Calu3 (cell line): ENCODE results near the gene KHNYN. TPM values are rescaled to one million over a fixed set of nuclear protein-coding genes. Genes with fewer than 3 reads are reported as not detected.

ENCODE experiments used
- BruUV-seq: library from RNA; stranded (reverse); fragments of 400-500 nt; replicated peaks from 2 replicates; lab custom pipeline; 2021; lab: Mats Ljungman, UMichigan
- CTCF ChIA-PET: fragments of 300-600 bp; sonication (Branson Sonifier 250); formaldehyde crosslinking; loops from one replicate; lab custom pipeline; 2022; ENCODE audit warnings: antibody characterized with exemption; lab: Charles Lee
- DNase-seq: peaks from one replicate; pipeline ENCODE4 v3.0.0; 2022
- H3K27ac Mint-ChIP-seq: one replicate; pipeline ENCODE4 v1.8.0; 2022; ENCODE audit warnings: mixed read lengths; ENCODE audit not compliant: unreplicated experiment
- H3K27me3 Mint-ChIP-seq: one replicate; pipeline ENCODE4 v1.8.0; 2022; ENCODE audit warnings: mixed read lengths; ENCODE audit not compliant: unreplicated experiment
- H3K36me3 Mint-ChIP-seq: one replicate; pipeline ENCODE4 v1.8.0; 2022; ENCODE audit warnings: mild to moderate bottlenecking, moderate library complexity, mixed read lengths; ENCODE audit not compliant: insufficient read depth, unreplicated experiment
- H3K4me1 Mint-ChIP-seq: one replicate; pipeline ENCODE4 v1.8.0; 2022; ENCODE audit warnings: mild to moderate bottlenecking, low read depth, mixed read lengths; ENCODE audit not compliant: unreplicated experiment
- H3K4me3 Mint-ChIP-seq: one replicate; pipeline ENCODE4 v1.8.0; 2022; ENCODE audit warnings: mild to moderate bottlenecking, low read depth, moderate library complexity, mixed read lengths; ENCODE audit not compliant: unreplicated experiment
- H3K9me3 Mint-ChIP-seq: one replicate; pipeline ENCODE4 v1.8.0; 2022; ENCODE audit warnings: low read depth, mixed read lengths; ENCODE audit not compliant: unreplicated experiment
- intact Hi-C: fragments of 100-400 bp; cut with micrococcal nuclease; formaldehyde crosslinking; loops from one replicate; pipeline ENCODE4 v1.10.0; 2022; ENCODE audit not compliant: unreplicated experiment
- total RNA-seq: library from RNA; stranded (reverse); gene quantifications from 2 replicates; pipeline ENCODE4 v1.2.3, GENCODE V29; 2022
- TF ChIP-seq, protein P1 (sequence below): fragments of 200-600 bp; IDR thresholded peaks from one replicate; pipeline ENCODE4 v1.8.0; 2022; ENCODE audit warnings: antibody characterized with exemption; ENCODE audit not compliant: unreplicated experiment

Gene KHNYN
- total RNA-seq, 1 experiment from 2014 or later = 47.6 TPM

- no TSS peak for BruUV-seq
- CTCF ChIA-PET = interaction anchor here (0.6 kb wide), 1 partner anchor 158 kb away, joined by 4 read pairs; no protein-coding TSS in a partner anchor
- intact Hi-C loops = no loop called here
- Mint-ChIP-seq H3K36me3 (no peaks in the 10 kb centered on the region), H3K9me3 (no peaks in the 10 kb centered on the region), H3K27ac (no peak overlapping the region), H3K4me1 (peaks cover 11% of the 10 kb centered on the region), H3K27me3 (no peaks in the 10 kb centered on the region), H3K4me3 (no peak overlapping the region)
- DNase-seq = no peak
- TF ChIP-seq, protein P1, sequence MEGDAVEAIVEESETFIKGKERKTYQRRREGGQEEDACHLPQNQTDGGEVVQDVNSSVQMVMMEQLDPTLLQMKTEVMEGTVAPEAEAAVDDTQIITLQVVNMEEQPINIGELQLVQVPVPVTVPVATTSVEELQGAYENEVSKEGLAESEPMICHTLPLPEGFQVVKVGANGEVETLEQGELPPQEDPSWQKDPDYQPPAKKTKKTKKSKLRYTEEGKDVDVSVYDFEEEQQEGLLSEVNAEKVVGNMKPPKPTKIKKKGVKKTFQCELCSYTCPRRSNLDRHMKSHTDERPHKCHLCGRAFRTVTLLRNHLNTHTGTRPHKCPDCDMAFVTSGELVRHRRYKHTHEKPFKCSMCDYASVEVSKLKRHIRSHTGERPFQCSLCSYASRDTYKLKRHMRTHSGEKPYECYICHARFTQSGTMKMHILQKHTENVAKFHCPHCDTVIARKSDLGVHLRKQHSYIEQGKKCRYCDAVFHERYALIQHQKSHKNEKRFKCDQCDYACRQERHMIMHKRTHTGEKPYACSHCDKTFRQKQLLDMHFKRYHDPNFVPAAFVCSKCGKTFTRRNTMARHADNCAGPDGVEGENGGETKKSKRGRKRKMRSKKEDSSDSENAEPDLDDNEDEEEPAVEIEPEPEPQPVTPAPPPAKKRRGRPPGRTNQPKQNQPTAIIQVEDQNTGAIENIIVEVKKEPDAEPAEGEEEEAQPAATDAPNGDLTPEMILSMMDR = no peak
These were observed 14.9 kb upstream of the KHNYN start for GRCh38 chr14:24414732-24415420.

DNA sequence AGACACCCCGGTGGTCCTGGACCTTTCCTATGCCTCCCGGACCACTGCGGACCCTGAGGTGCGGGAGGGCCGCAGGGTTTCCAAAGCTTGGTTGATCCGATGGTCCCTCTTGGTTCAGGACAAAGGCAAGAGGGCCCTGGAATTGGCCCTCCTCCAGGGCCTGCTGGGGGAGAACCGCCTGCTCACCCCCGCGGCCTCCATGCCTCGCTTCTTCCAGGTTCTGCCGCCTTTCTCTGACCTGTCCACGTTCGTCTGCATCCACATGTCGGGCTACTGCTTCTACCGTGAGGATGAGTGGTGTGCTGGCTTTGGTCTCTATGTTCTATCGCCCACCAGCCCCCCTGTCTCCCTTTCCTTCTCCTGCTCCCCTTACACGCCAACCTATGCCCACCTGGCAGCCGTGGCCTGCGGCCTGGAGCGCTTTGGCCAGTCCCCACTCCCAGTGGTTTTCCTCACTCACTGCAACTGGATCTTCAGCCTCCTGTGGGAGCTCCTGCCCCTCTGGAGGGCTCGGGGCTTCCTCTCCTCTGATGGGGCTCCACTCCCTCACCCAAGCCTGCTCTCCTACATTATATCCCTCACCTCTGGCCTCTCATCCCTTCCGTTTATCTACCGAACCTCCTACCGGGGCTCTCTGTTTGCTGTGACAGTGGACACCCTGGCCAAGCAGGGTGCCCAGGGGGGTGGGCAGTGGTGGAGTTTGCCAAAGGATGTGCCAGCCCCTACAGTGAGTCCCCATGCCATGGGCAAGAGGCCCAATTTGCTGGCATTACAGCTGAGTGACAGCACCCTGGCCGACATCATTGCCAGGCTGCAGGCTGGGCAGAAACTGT is 14.1 kb upstream of the KHNYN start:
- no peak for DNase-seq
- intact Hi-C loops = no loop called here
- no peak overlapping the region for H3K27ac Mint-ChIP-seq
- no peaks in the 10 kb centered on the region for H3K36me3 Mint-ChIP-seq
- BruUV-seq = no TSS peak
- no peaks in the 10 kb centered on the region for H3K9me3 Mint-ChIP-seq
- TF ChIP-seq, protein P1 = no peak
- no peak overlapping the region for H3K4me3 Mint-ChIP-seq
- CTCF ChIA-PET = no interaction called here
- peaks cover 11% of the 10 kb centered on the region for H3K4me1 Mint-ChIP-seq
- H3K27me3 Mint-ChIP-seq = no peaks in the 10 kb centered on the region

- Mint-ChIP-seq H3K36me3 (no peaks in the 10 kb centered on the region), H3K4me3 (no peak overlapping the region), H3K27ac (no peak overlapping the region), H3K27me3 (no peaks in the 10 kb centered on the region), H3K9me3 (no peaks in the 10 kb centered on the region), H3K4me1 (peaks cover 11% of the 10 kb centered on the region)
- intact Hi-C loops = no loop called here
- TSS peak; percentile 20 for BruUV-seq
- TF ChIP-seq, protein P1 = no peak
- CTCF ChIA-PET = no interaction called here
- no peak for DNase-seq
These were observed 13.4 kb upstream of the KHNYN start for GRCh38 chr14:24416254-24416931.

DNA sequence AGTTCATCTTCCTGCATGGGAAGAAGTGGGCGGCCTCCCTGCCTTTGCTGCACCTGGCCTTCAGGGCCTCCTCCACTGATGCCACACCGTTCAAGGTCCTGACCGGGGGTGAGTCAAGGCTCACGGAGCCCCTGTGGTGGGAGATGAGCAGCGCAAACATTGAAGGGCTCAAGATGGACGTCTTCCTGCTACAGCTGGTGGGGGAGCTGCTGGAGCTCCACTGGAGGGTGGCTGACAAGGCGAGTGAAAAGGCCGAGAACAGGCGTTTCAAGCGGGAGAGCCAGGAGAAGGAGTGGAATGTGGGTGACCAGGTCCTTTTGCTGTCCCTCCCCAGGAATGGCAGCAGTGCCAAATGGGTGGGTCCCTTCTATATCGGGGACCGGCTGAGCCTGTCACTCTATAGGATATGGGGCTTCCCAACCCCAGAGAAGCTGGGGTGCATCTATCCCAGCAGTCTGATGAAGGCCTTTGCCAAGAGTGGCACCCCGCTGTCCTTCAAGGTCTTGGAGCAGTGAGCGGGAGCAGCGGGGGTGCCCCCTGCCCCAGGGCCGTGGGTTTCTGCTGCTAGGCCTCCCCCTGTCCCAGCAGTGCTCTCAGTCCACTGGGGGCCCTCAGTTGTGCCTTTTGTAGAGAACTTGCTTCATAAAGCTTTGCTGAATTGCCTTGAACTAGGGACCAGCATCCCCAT is 12.7 kb upstream of the KHNYN start:
- BruUV-seq = no TSS peak
- Mint-ChIP-seq H3K27ac (no peak overlapping the region), H3K27me3 (no peaks in the 10 kb centered on the region), H3K4me1 (peaks cover 11% of the 10 kb centered on the region), H3K9me3 (no peaks in the 10 kb centered on the region), H3K36me3 (no peaks in the 10 kb centered on the region), H3K4me3 (no peak overlapping the region)
- intact Hi-C loops = no loop called here
- CTCF ChIA-PET = no interaction called here
- DNase-seq = no peak
- TF ChIP-seq, protein P1 = no peak
